A673 (cell line): ENCODE data around the gene KRTAP10-8. TPM values are rescaled to one million over a fixed set of nuclear protein-coding genes. Genes with fewer than 3 reads are reported as not detected.
"Not testable (repeated sequence)": the region's sequence is repeated elsewhere in the genome, so short reads cannot be mapped to it uniquely, and the experiment has no call there.

ENCODE experiments used
- BruUV-seq: library from RNA; stranded (reverse); fragments of 400-500 nt; replicated peaks from 2 replicates; lab custom pipeline; 2021; lab: Mats Ljungman, UMichigan
- CTCF ChIA-PET: fragments of 300-600 bp; sonication (Branson Sonifier 250); formaldehyde crosslinking; loops from one replicate; lab custom pipeline; 2022; ENCODE audit warnings: antibody characterized with exemption; lab: Charles Lee
- POLR2A ChIA-PET: fragments of 300-600 bp; sonication (Branson Sonifier 250); formaldehyde crosslinking; loops from one replicate; lab custom pipeline; 2022; ENCODE audit warnings: antibody characterized with exemption; ENCODE audit not compliant: low non-redundant PET; lab: Charles Lee
- DNase-seq: peaks from one replicate; pipeline ENCODE4 v3.0.0-alpha.2; 2015; ENCODE audit warnings: low spot score
- H3K27ac ChIP-seq: fragments of 200-600 bp; sonication (generic); 2 replicates; pipeline ENCODE4 v1.5.1; 2016; ENCODE audit warnings: mixed run types, low read depth, mild to moderate bottlenecking, mixed read lengths, antibody characterized with exemption, low read length; ENCODE audit not compliant: poor library complexity, severe bottlenecking
- H3K27me3 ChIP-seq: fragments of 200-600 bp; sonication (generic); replicated peaks from 2 replicates; pipeline ENCODE4 v1.6.1; 2017; ENCODE audit warnings: mixed run types, low read depth, mild to moderate bottlenecking, mixed read lengths, antibody characterized with exemption, low read length; ENCODE audit not compliant: insufficient read depth, poor library complexity
- H3K36me3 ChIP-seq: fragments of 200-600 bp; sonication (generic); 2 replicates; pipeline ENCODE4 v1.6.1; 2016; ENCODE audit warnings: mixed run types, mild to moderate bottlenecking, mixed read lengths, antibody characterized with exemption, low read length; ENCODE audit not compliant: insufficient read depth, poor library complexity, severe bottlenecking
- H3K4me1 ChIP-seq: fragments of 200-600 bp; sonication (generic); 2 replicates; pipeline ENCODE4 v1.6.1; 2017; ENCODE audit warnings: mixed run types, mild to moderate bottlenecking, mixed read lengths, antibody characterized with exemption, low read length; ENCODE audit not compliant: insufficient read depth, poor library complexity, severe bottlenecking
- H3K4me3 ChIP-seq: fragments of 200-600 bp; sonication (generic); 2 replicates; pipeline ENCODE4 v1.5.1; 2016; ENCODE audit warnings: low read depth, mixed run types, mild to moderate bottlenecking, mixed read lengths, low read length; ENCODE audit not compliant: poor library complexity, severe bottlenecking
- H3K9me3 ChIP-seq: fragments of 200-600 bp; sonication (generic); 2 replicates; pipeline ENCODE4 v1.6.1; 2016; ENCODE audit warnings: mixed run types, low read depth, mild to moderate bottlenecking, mixed read lengths, antibody characterized with exemption, low read length; ENCODE audit not compliant: poor library complexity, severe bottlenecking
- CTCF ChIP-seq: fragments of 300-800, 200-600 bp; sonication (generic); conservative IDR thresholded peaks from 2 replicates; pipeline ENCODE4 v1.5.1; 2017; ENCODE audit warnings: low read depth, mild to moderate bottlenecking, antibody characterized with exemption, low read length, moderate library complexity, mixed read lengths
- EZH2 ChIP-seq: fragments of 200-600 bp; sonication (generic); IDR thresholded peaks from 2 replicates; pipeline ENCODE4 v1.6.1; 2017; ENCODE audit warnings: borderline replicate concordance, low read depth, mild to moderate bottlenecking, mixed read lengths, antibody characterized with exemption, low read length; ENCODE audit not compliant: poor library complexity, severe bottlenecking
- intact Hi-C: fragments of 100-400 bp; cut with micrococcal nuclease; formaldehyde crosslinking; loops from one replicate; pipeline ENCODE4 v1.10.0; 2022; ENCODE audit not compliant: unreplicated experiment
- total RNA-seq: library from RNA; stranded (reverse); gene quantifications from 2 replicates; pipeline ENCODE4 v1.2.3, GENCODE V29; 2021

The KRTAP10-8 gene
- total RNA-seq, 1 experiment from 2014 or later: not detected

- peaks cover 3% of the 10 kb centered on the region for H3K9me3 ChIP-seq
- BruUV-seq: no TSS peak
- no peak for DNase-seq
- H3K36me3 ChIP-seq: no peaks in the 10 kb centered on the region
- H3K4me3 ChIP-seq: no peak overlapping the region
- no peaks in the 10 kb centered on the region for H3K27me3 ChIP-seq
- ChIA-PET CTCF (no interaction called here), POLR2A (no interaction called here)
- no peaks in the 10 kb centered on the region for H3K4me1 ChIP-seq
- intact Hi-C loops: loop anchor here (10.0 kb wide), 1 partner anchor 55 kb away; the partner anchor contains the start of gene KRTAP10-1
- TF ChIP-seq EZH2 (no peak), CTCF (no peak)
- no peak overlapping the region for H3K27ac ChIP-seq
Measured at GRCh38 chr21:44599264-44600029, 12.4 kb upstream of the KRTAP10-8 start.

- H3K4me1 ChIP-seq, H3K9me3 ChIP-seq, POLR2A ChIA-PET, H3K27ac ChIP-seq, H3K36me3 ChIP-seq, H3K4me3 ChIP-seq, BruUV-seq, DNase-seq, H3K27me3 ChIP-seq: not testable (repeated sequence)
- intact Hi-C loops: loop anchor here (10.0 kb wide), 1 partner anchor 56 kb away; the partner anchor contains the start of gene KRTAP10-1
- CTCF ChIA-PET: interaction anchor here (0.6 kb wide), 1 partner anchor 123 kb away, joined by 3 read pairs; no protein-coding TSS in a partner anchor
Measured at GRCh38 chr21:44600118-44600978, 11.5 kb upstream of the KRTAP10-8 start, which contains the start of gene KRTAP10-7. Gene KRTAP10-7, plus strand, starts transcription at chr21:44600597. Its CDS starts 25 bp downstream, at chr21:44600622.

GRCh38 chr21:44601091-44601490 is 10.8 kb upstream of the KRTAP10-8 start:
- CTCF ChIA-PET, H3K36me3 ChIP-seq, H3K9me3 ChIP-seq, H3K27ac ChIP-seq, H3K27me3 ChIP-seq, H3K4me1 ChIP-seq, POLR2A ChIA-PET, H3K4me3 ChIP-seq, BruUV-seq: not testable (repeated sequence)
- peak; percentile 29 for DNase-seq
- intact Hi-C loops: loop anchor here (10.0 kb wide), 1 partner anchor 56 kb away; the partner anchor contains the start of gene KRTAP10-1
